K562 (cell line): Measurements from ENCODE around the gene COL21A1. TPM values are rescaled to one million over a fixed set of nuclear protein-coding genes. Genes with fewer than 3 reads are reported as not detected.

Source experiments
- ATAC-seq: fragments of 200-7000 bp; cut with Tn5 transposase; 3 replicates; pipeline ENCODE4 v1.9.1; 2020; ENCODE audit warnings: moderate library complexity
- BruUV-seq: library from RNA; stranded (reverse); fragments of 400-500 nt; replicated peaks from 2 replicates; lab custom pipeline; 2021; lab: Mats Ljungman, UMichigan
- CTCF ChIA-PET: fragments of 300-600 bp; formaldehyde crosslinking; extraction: SDS; loops from one replicate; lab custom pipeline; 2021; ENCODE audit warnings: low intra/inter-chr PET ratio; lab: Yijun Ruan, JAX
- POLR2A ChIA-PET: fragments of 300-600, 350-650 bp; sonication (Branson Sonifier 250); formaldehyde crosslinking; extraction: SDS; loops from one replicate; lab custom pipeline; 2021; ENCODE audit warnings: antibody characterized with exemption, inconsistent platforms; lab: Yijun Ruan, JAX
- DNase-seq, 4 experiments: peaks; one replicate each; pipeline versions ENCODE4 v3.0.0 to v3.0.0-alpha.2; 2011 to 2018; ENCODE audit warnings: low spot score in 3 of 4, mixed read lengths in 3 of 4; ENCODE audit errors: extremely low read depth in 1 of 4
- FAIRE-seq: peaks from 2 replicates; lab custom pipeline; 2011; peaks lifted over from hg19 to GRCh38; lab: Jason Lieb, UNC
- H2AFZ ChIP-seq: 2 replicates; pipeline ENCODE4 v1.6.0; 2011; ENCODE audit warnings: low read depth, low read length, control low read depth, inconsistent platforms
- H3K27ac ChIP-seq: fragments of 200-600 bp; 3 replicates; pipeline ENCODE4 v1.8.0; 2011; ENCODE audit warnings: low read depth, mild to moderate bottlenecking, control low read depth, inconsistent platforms, low read length, moderate library complexity, mixed read lengths; ENCODE audit errors: extremely low read depth
- H3K27me3 ChIP-seq, 2 experiments: fragments of 300-600 bp in 1 of 2; 2 replicates in 1 of 2; 3 replicates in 1 of 2; pipeline versions ENCODE4 v1.6.0 to v1.8.0; 2011; ENCODE audit warnings: inconsistent platforms in 2 of 2, low read length in 2 of 2, mild to moderate bottlenecking in 1 of 2, mixed read lengths in 1 of 2, moderate library complexity in 1 of 2; ENCODE audit not compliant: control insufficient read depth in 2 of 2, insufficient read depth in 2 of 2
- H3K36me3 ChIP-seq: fragments of 300-600 bp; 3 replicates; pipeline ENCODE4 v1.8.0; 2011; ENCODE audit warnings: mild to moderate bottlenecking, low read length, inconsistent platforms; ENCODE audit not compliant: control insufficient read depth, insufficient read depth
- H3K4me1 ChIP-seq, 2 experiments: fragments of 200-600 bp in 1 of 2; replicated peaks in 1 of 2; 2 replicates in 1 of 2; 3 replicates in 1 of 2; pipeline versions ENCODE4 v1.5.1 to v1.8.0; 2011; ENCODE audit warnings: inconsistent platforms in 2 of 2, low read length in 2 of 2, mild to moderate bottlenecking in 1 of 2, mixed read lengths in 1 of 2, moderate library complexity in 1 of 2; ENCODE audit not compliant: control insufficient read depth in 2 of 2, insufficient read depth in 2 of 2
- H3K4me2 ChIP-seq: 2 replicates; pipeline ENCODE4 v1.6.1; 2011; ENCODE audit warnings: low read length, control low read depth, inconsistent platforms, mixed read lengths; ENCODE audit not compliant: insufficient read depth
- H3K4me3 ChIP-seq: fragments of 200-600 bp; sonication (generic), shearing (Covaris generic); 2 replicates; pipeline ENCODE4 v1.5.1; 2016; ENCODE audit warnings: control low read depth, inconsistent platforms
- H3K79me2 ChIP-seq: fragments of 200-600 bp; 3 replicates; pipeline ENCODE4 v1.8.0; 2011; ENCODE audit warnings: low read length, inconsistent platforms; ENCODE audit not compliant: control insufficient read depth, insufficient read depth
- H3K9ac ChIP-seq, 2 experiments: 2 replicates each; pipeline versions ENCODE4 v1.6.0 to v1.6.1; 2011; ENCODE audit warnings: low read depth in 2 of 2, low read length in 2 of 2, control low read depth in 1 of 2, inconsistent platforms in 1 of 2, mild to moderate bottlenecking in 1 of 2, mixed read lengths in 1 of 2; ENCODE audit not compliant: insufficient read depth in 1 of 2
- H3K9me1 ChIP-seq: one replicate; pipeline ENCODE4 v1.6.0; 2011; ENCODE audit warnings: inconsistent platforms, mild to moderate bottlenecking, low read length, moderate library complexity; ENCODE audit not compliant: control insufficient read depth, insufficient read depth
- H3K9me3 ChIP-seq: replicated peaks from 2 replicates; pipeline ENCODE4 v1.5.1; 2011; ENCODE audit warnings: low read depth, low read length, inconsistent platforms; ENCODE audit not compliant: control insufficient read depth, insufficient read depth
- H4K20me1 ChIP-seq: replicated peaks from 2 replicates; pipeline ENCODE4 v1.6.1; 2011; ENCODE audit warnings: low read length, inconsistent platforms, mixed read lengths; ENCODE audit not compliant: control insufficient read depth, insufficient read depth
- EGR1 ChIP-seq: fragments of 450-650 bp; conservative IDR thresholded peaks from 2 replicates; pipeline ENCODE4 v1.6.1; 2017; ENCODE audit warnings: mild to moderate bottlenecking
- FOXA1 ChIP-seq: fragments of 450-650 bp; IDR thresholded peaks from 2 replicates; pipeline ENCODE4 v1.6.1; 2016; ENCODE audit warnings: mild to moderate bottlenecking, borderline replicate concordance
- NFRKB ChIP-seq: fragments of 450-650 bp; IDR thresholded peaks from 2 replicates; pipeline ENCODE4 v1.6.1; 2016; ENCODE audit warnings: low read depth
- NR4A1 ChIP-seq, 2 experiments: fragments of 250-450 bp in 1 of 2; fragments of 450-650 bp in 1 of 2; sonication (Bioruptor Pico) in 1 of 2; IDR thresholded peaks; 2 replicates each; pipeline versions ENCODE4 v1.4.0 to v1.6.1; 2016 to 2020; ENCODE audit warnings: mild to moderate bottlenecking in 2 of 2, missing compliant biosample characterization in 1 of 2, missing genetic modification characterization in 1 of 2, moderate library complexity in 1 of 2
- PYGO2 ChIP-seq: fragments of 450-650 bp; IDR thresholded peaks from 2 replicates; pipeline ENCODE4 v1.6.1; 2016; ENCODE audit warnings: mild to moderate bottlenecking, missing genetic modification characterization, moderate library complexity, missing compliant biosample characterization
- RB1 ChIP-seq: fragments of 450-650 bp; IDR thresholded peaks from 2 replicates; pipeline ENCODE4 v1.6.1; 2017; ENCODE audit warnings: low read depth, mild to moderate bottlenecking
- SIRT6 ChIP-seq: IDR thresholded peaks from one replicate; pipeline ENCODE4 v1.6.1; 2012; ENCODE audit warnings: low read depth, mild to moderate bottlenecking, control low read depth, inconsistent platforms, low read length, moderate library complexity
- SNIP1 ChIP-seq: fragments of 450-650 bp; IDR thresholded peaks from 2 replicates; pipeline ENCODE4 v1.7.1; 2017; ENCODE audit warnings: low read depth, mild to moderate bottlenecking
- SPI1 ChIP-seq: IDR thresholded peaks from 2 replicates; pipeline ENCODE4 v1.6.1; 2011; ENCODE audit warnings: low read depth, low read length, control low read depth, borderline replicate concordance
- WGBS: fragments of 100-300 bp; shearing (Covaris generic); methylation state at CpG from one replicate; pipeline ENCODE4 v1.1.6; 2016; ENCODE audit warnings: low coverage, mixed read lengths; ENCODE audit not compliant: insufficient coverage; ENCODE audit errors: missing lambda C conversion rate; 5-methylcytosine and 5-hydroxymethylcytosine counted together
- in situ Hi-C: fragments of 300-500 bp; cut with MboI; formaldehyde crosslinking; loops from 4 replicates; pipeline ENCODE4 v1.15.0; 2018; ENCODE audit warnings: inconsistent platforms, mixed read lengths
- intact Hi-C: fragments of 100-400 bp; cut with micrococcal nuclease; formaldehyde crosslinking; loops from 2 replicates; pipeline ENCODE4 v1.14.2; 2022
- polyA plus RNA-seq, 8 experiments: library from polyadenylated mRNA; depleted of rRNA in 4 of 8; stranded (reverse) in 5 of 8; unstranded in 3 of 8; fragments of >200 nt; fragmentation: Nextera tagmentation in 2 of 8; fragmentation: Illumina TruSeq in 1 of 8; extraction: Ambion mirVana in 2 of 8; extraction: Trizol in 1 of 8; gene quantifications; 2 replicates each; pipeline versions ENCODE4 v1.2.1 to v1.2.3, GENCODE V29; 2011 to 2014; ENCODE audit warnings: inconsistent platforms in 1 of 8, missing spikeins in 1 of 8
- total RNA-seq, 7 experiments: library from RNA; depleted of rRNA in 6 of 7; stranded (reverse); fragments of >200 nt in 6 of 7; fragmentation: Illumina TruSeq in 2 of 7; extraction: Trizol in 2 of 7; gene quantifications; 2 replicates each; pipeline versions ENCODE4 v1.2.1 to v1.2.3, GENCODE V29; 2011 to 2021; ENCODE audit warnings: low replicate concordance in 1 of 7
- TF ChIP-seq, protein P1 (sequence below): sonication (generic); formaldehyde crosslinking; IDR thresholded peaks from 2 replicates; pipeline ENCODE4 v1.8.1; 2023; ENCODE audit warnings: mild to moderate bottlenecking, missing genetic modification reagents

The COL21A1 gene
- total and polyA plus RNA-seq, 9 of the 15 experiments (the other 6 are each of a cell fraction or from before 2014, with no cell fraction given): 0.03 to 0.76 (median 0.25) TPM

- TF ChIP-seq NFRKB (no peak), SNIP1 (no peak), PYGO2 (tag) (no peak), RB1 (no peak), SPI1 (no peak), NR4A1 (CRISPR knock-in tag; IDR thresholded peaks at IDR 0.05) (no peak), NR4A1 (tag; IDR thresholded peaks at IDR 0.05) (no peak), FOXA1 (no peak), EGR1 (no peak), SIRT6 (no peak)
- TF ChIP-seq, protein P1, sequence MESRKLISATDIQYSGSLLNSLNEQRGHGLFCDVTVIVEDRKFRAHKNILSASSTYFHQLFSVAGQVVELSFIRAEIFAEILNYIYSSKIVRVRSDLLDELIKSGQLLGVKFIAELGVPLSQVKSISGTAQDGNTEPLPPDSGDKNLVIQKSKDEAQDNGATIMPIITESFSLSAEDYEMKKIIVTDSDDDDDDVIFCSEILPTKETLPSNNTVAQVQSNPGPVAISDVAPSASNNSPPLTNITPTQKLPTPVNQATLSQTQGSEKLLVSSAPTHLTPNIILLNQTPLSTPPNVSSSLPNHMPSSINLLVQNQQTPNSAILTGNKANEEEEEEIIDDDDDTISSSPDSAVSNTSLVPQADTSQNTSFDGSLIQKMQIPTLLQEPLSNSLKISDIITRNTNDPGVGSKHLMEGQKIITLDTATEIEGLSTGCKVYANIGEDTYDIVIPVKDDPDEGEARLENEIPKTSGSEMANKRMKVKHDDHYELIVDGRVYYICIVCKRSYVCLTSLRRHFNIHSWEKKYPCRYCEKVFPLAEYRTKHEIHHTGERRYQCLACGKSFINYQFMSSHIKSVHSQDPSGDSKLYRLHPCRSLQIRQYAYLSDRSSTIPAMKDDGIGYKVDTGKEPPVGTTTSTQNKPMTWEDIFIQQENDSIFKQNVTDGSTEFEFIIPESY (CRISPR knock-in tag): no peak
- Histone ChIP-seq H3K79me2 (no peaks in the 10 kb centered on the region), H3K36me3 (no peaks in the 10 kb centered on the region), H3K9me3 (no peaks in the 10 kb centered on the region), H2AFZ (no peak overlapping the region), H4K20me1 (no peaks in the 10 kb centered on the region), H3K9me1 (no peaks in the 10 kb centered on the region), H3K27ac (no peak overlapping the region), H3K9ac (no peak overlapping the region), H3K4me3 (no peak overlapping the region), H3K4me1 (no peaks in the 10 kb centered on the region), H3K4me2 (no peak overlapping the region), H3K27me3 (no peaks in the 10 kb centered on the region)
- ATAC-seq: no peak
- POLR2A ChIA-PET: no interaction called here
- DNase-seq: no peak
- CTCF ChIA-PET: interaction anchor here (0.8 kb wide), 1 partner anchor 1014 kb away, joined by 3 read pairs; no protein-coding TSS in a partner anchor
- in situ Hi-C loops (no loop called here), intact Hi-C loops (loop anchor here (5.0 kb wide), 1 partner anchor 1012 kb away; no protein-coding TSS in a partner anchor)
- no peak for FAIRE-seq
- 0% methylated on average over 6 of the region's 6 CpGs for WGBS
- BruUV-seq: no TSS peak
Measured at GRCh38 chr6:56289721-56290120, 42.3 kb upstream of the COL21A1 start.
